Measurements from ENCODE around the gene CMTM7. TPM values are rescaled to one million over a fixed set of nuclear protein-coding genes. Genes with fewer than 3 reads are reported as not detected.

Gene CMTM7
- total and polyA plus RNA-seq, 9 of the 15 experiments (the other 6 are each of a cell fraction or from before 2014, with no cell fraction given) = 0.03 to 1.6 (median 0.42) TPM; not detected in 4

- in situ Hi-C loops (cut with MboI) = no loop called here
- TF ChIP-seq CEBPG (CRISPR knock-in tag; IDR thresholded peaks at IDR 0.05) (no peak), CEBPG (tag; conservative IDR thresholded peaks at IDR 0.05 in 1 of 2, IDR thresholded peaks at IDR 0.05 in 1 of 2) (no peak), SIX5 (IDR thresholded peaks at IDR 0.05; ENCODE audit: borderline replicate concordance in 1 of 2, insufficient read depth in 1 of 2, low read depth in 1 of 2, low read length in 2 of 2) (no peak), MTA2 (IDR thresholded peaks at IDR 0.05; ENCODE audit: low read depth) (no peak), SP2 (IDR thresholded peaks at IDR 0.05; ENCODE audit: extremely low read depth, low read depth, low read length, poor library complexity, severe bottlenecking) (no peak), SMAD2 (IDR thresholded peaks at IDR 0.05; ENCODE audit: low read depth, low read length) (no peak), ZBTB8A (IDR thresholded peaks at IDR 0.05; ENCODE audit: partially characterized antibody) (no peak), PTBP1 (IDR thresholded peaks at IDR 0.05; ENCODE audit: low read depth, low read length) (no peak), HMGXB4 (CRISPR knock-in tag; IDR thresholded peaks at IDR 0.05) (no peak), ZNF197 (CRISPR knock-in tag; IDR thresholded peaks at IDR 0.05; ENCODE audit: low read depth) (no peak), RB1 (IDR thresholded peaks at IDR 0.05; ENCODE audit: low read depth) (no peak), PML (IDR thresholded peaks at IDR 0.05; ENCODE audit: low read length) (no peak), NR2C2 (CRISPR knock-in tag; IDR thresholded peaks at IDR 0.05) (no peak), NR2C2 (tag; IDR thresholded peaks at IDR 0.05) (no peak), SUPT5H (IDR thresholded peaks at IDR 0.05) (no peak), FOXO4 (CRISPR knock-in tag; IDR thresholded peaks at IDR 0.05) (no peak), GTF3C2 (IDR thresholded peaks at IDR 0.05; ENCODE audit: borderline replicate concordance, extremely low read depth, insufficient read length) (no peak), GATAD2A (IDR thresholded peaks at IDR 0.05) (no peak)
Measured at GRCh38 chr3:32405155-32405554, 13.5 kb downstream of the CMTM7 start.

More at GRCh38 chr3:32405155-32405554, 13.5 kb downstream of the CMTM7 start:
- BruUV-seq (replicated peaks) = no TSS peak
- FAIRE-seq (no peak), DNase-seq (ENCODE audit: extremely low read depth in 1 of 4, low spot score in 3 of 4) (no peak), ATAC-seq (no peak)
- Histone ChIP-seq H3K79me2 (ENCODE audit: control insufficient read depth, insufficient read depth, low read length) (no peaks in the 10 kb centered on the region), H3K9me3 (replicated peaks; ENCODE audit: control insufficient read depth, insufficient read depth, low read depth, low read length) (no peaks in the 10 kb centered on the region), H3K27me3 (ENCODE audit: control insufficient read depth in 2 of 2, insufficient read depth in 2 of 2, low read length in 2 of 2) (peaks cover 32 to 45% of the 10 kb centered on the region in 2 experiments; a peak in 4 of 5 replicates), H3K27ac (ENCODE audit: extremely low read depth, low read depth, low read length) (no peak overlapping the region), H3K4me2 (ENCODE audit: insufficient read depth, low read length) (no peak overlapping the region), H2AFZ (ENCODE audit: low read depth, low read length) (no peak overlapping the region), H3K4me3 (no peak overlapping the region), H3K4me1 (replicated peaks in 1 of 2; ENCODE audit: control insufficient read depth in 2 of 2, insufficient read depth in 2 of 2, low read length in 2 of 2) (peaks cover 0 to 6% of the 10 kb centered on the region in 2 experiments; a peak in 1 of 5 replicates), H3K9me1 (ENCODE audit: control insufficient read depth, insufficient read depth, low read length) (no peaks in the 10 kb centered on the region), H3K36me3 (ENCODE audit: control insufficient read depth, insufficient read depth, low read length) (no peaks in the 10 kb centered on the region), H4K20me1 (replicated peaks; ENCODE audit: control insufficient read depth, insufficient read depth, low read length) (no peaks in the 10 kb centered on the region; the same call in 1 of the 2 replicates), H3K9ac (ENCODE audit: insufficient read depth in 1 of 2, low read depth in 2 of 2, low read length in 2 of 2) (no peak overlapping the region)
- intact Hi-C loops (cut with micrococcal nuclease) = no loop called here
- CTCF ChIA-PET (ENCODE audit: low intra/inter-chr PET ratio) = no interaction called here
- POLR2A ChIA-PET = no interaction called here
- WGBS (ENCODE audit: insufficient coverage, low coverage, missing lambda C conversion rate) = 0% methylated on average over 2 of the region's 2 CpGs

All from K562 (cell line).